Measurements from ENCODE around the gene REM2. TPM values are rescaled to one million over a fixed set of nuclear protein-coding genes. Genes with fewer than 3 reads are reported as not detected.

REM2 gene
- total RNA-seq, 1 donor from 2014 or later, result 0.79 TPM

- H3K36me3 Mint-ChIP-seq (ENCODE audit: low read depth, unreplicated experiment), result peaks cover 29% of the 10 kb centered on the region
- Histone ChIP-seq H3K79me2 (ENCODE audit: insufficient read depth, low read length) (peaks cover 71% of the 10 kb centered on the region), H4K20me1 (ENCODE audit: insufficient read depth, low read length) (peaks cover 40% of the 10 kb centered on the region), H3K9me3 (ENCODE audit: insufficient read depth, low read depth, low read length) (no peaks in the 10 kb centered on the region), H3K4me2 (ENCODE audit: low read length) (peak overlapping the region; percentile 90), H3K9ac (ENCODE audit: low read length) (peak overlapping the region; percentile 99), H3K4me3 (ENCODE audit: insufficient read depth, low read depth, low read length) (peak overlapping the region; percentile 93), H3K27me3 (ENCODE audit: insufficient read depth, low read length) (no peaks in the 10 kb centered on the region), H2AFZ (ENCODE audit: low read depth, low read length) (no peak overlapping the region), H3K36me3 (ENCODE audit: insufficient read depth, low read length) (peaks cover 42% of the 10 kb centered on the region), H3K4me1 (ENCODE audit: insufficient read depth, low read length) (peaks cover 16% of the 10 kb centered on the region), H3K27ac (ENCODE audit: low read depth, low read length) (peak overlapping the region; percentile 92)
- DNase-seq (ENCODE audit: low read depth) (peak; percentile 41), FAIRE-seq (no peak)
- H3K27me3 Mint-ChIP-seq (ENCODE audit: low read depth, unreplicated experiment), result no peaks in the 10 kb centered on the region
- H3K4me1 Mint-ChIP-seq (ENCODE audit: low read depth, unreplicated experiment), result peaks cover 26% of the 10 kb centered on the region
- TF ChIP-seq CTCF (IDR thresholded peaks at IDR 0.05; ENCODE audit: insufficient read depth, low read depth, low read length) (no peak), EZH2 (IDR thresholded peaks at IDR 0.05; ENCODE audit: insufficient read depth, low read length) (no peak)
- H3K27ac Mint-ChIP-seq (ENCODE audit: unreplicated experiment), result peak overlapping the region; percentile 98
- H3K4me3 Mint-ChIP-seq (ENCODE audit: unreplicated experiment), result peak overlapping the region; percentile 100
- no peaks in the 10 kb centered on the region for H3K9me3 Mint-ChIP-seq (ENCODE audit: unreplicated experiment)
Measured at GRCh38 chr14:22837750-22838538, 45.1 kb upstream of the REM2 start.

DNA sequence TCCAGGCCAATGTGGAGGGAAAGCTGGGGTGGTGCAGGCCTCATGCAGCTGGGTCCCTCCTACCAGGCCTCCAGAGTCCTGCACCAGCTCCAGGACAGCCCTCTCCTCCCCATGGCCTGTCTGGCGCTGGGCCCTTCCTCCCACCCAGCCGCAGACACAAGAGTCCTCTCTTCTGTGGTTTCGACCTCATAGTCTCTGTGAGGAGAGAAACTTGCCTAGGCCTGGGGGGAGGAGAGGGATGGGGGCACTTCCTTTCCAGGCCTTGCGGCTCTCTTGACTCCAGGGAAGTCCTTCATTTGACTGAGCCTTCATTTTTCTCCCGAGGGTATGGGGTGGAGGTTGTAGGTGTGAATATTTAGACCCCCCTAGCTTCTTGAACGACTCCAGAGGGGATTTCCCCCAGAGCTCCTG is 44.4 kb upstream of the REM2 start:
- H3K79me2 ChIP-seq (ENCODE audit: insufficient read depth, low read length), result peaks cover 78% of the 10 kb centered on the region
- peak overlapping the region; percentile 92 for H3K27ac ChIP-seq (ENCODE audit: low read depth, low read length)
- H3K4me3 Mint-ChIP-seq (ENCODE audit: unreplicated experiment), result peak overlapping the region; percentile 100
- peak; percentile 84 for DNase-seq (ENCODE audit: low read depth)
- peak overlapping the region; percentile 99 for H3K9ac ChIP-seq (ENCODE audit: low read length)
- H3K4me3 ChIP-seq (ENCODE audit: insufficient read depth, low read depth, low read length), result peak overlapping the region; percentile 93
- no peaks in the 10 kb centered on the region for H3K27me3 ChIP-seq (ENCODE audit: insufficient read depth, low read length)
- H3K27ac Mint-ChIP-seq (ENCODE audit: unreplicated experiment), result peak overlapping the region; percentile 98
- H3K36me3 Mint-ChIP-seq (ENCODE audit: low read depth, unreplicated experiment), result peaks cover 32% of the 10 kb centered on the region
- H4K20me1 ChIP-seq (ENCODE audit: insufficient read depth, low read length), result peaks cover 47% of the 10 kb centered on the region
- peak overlapping the region; percentile 90 for H3K4me2 ChIP-seq (ENCODE audit: low read length)
- no peak for TF ChIP-seq EZH2 (IDR thresholded peaks at IDR 0.05; ENCODE audit: insufficient read depth, low read length)
- no peak for TF ChIP-seq CTCF (IDR thresholded peaks at IDR 0.05; ENCODE audit: insufficient read depth, low read depth, low read length)
- H3K9me3 ChIP-seq (ENCODE audit: insufficient read depth, low read depth, low read length), result no peaks in the 10 kb centered on the region
- H2AFZ ChIP-seq (ENCODE audit: low read depth, low read length), result no peak overlapping the region
- H3K9me3 Mint-ChIP-seq (ENCODE audit: unreplicated experiment), result peaks cover 4% of the 10 kb centered on the region
- peaks cover 29% of the 10 kb centered on the region for H3K4me1 Mint-ChIP-seq (ENCODE audit: low read depth, unreplicated experiment)
- H3K27me3 Mint-ChIP-seq (ENCODE audit: low read depth, unreplicated experiment), result no peaks in the 10 kb centered on the region
- peaks cover 46% of the 10 kb centered on the region for H3K36me3 ChIP-seq (ENCODE audit: insufficient read depth, low read length)
- peaks cover 16% of the 10 kb centered on the region for H3K4me1 ChIP-seq (ENCODE audit: insufficient read depth, low read length)
- FAIRE-seq, result no peak
